WERI-Rb-1 (cell line): ENCODE results near the gene SORCS2.

Experiments used
- DNase-seq: peaks from one replicate; pipeline ENCODE4 v3.0.0-alpha.2; 2020
- H3K27ac ChIP-seq: fragments of 250-450 bp; sonication (Bioruptor Pico); 2 replicates; pipeline ENCODE4 v1.5.1; 2020; ENCODE audit warnings: mild to moderate bottlenecking, moderate library complexity
- H3K27me3 ChIP-seq: fragments of 250-450 bp; sonication (Bioruptor Pico); 2 replicates; pipeline ENCODE4 v1.5.1; 2021; ENCODE audit warnings: mild to moderate bottlenecking, low read depth, moderate library complexity; ENCODE audit not compliant: insufficient read depth, severe bottlenecking
- H3K36me3 ChIP-seq: fragments of 250-450 bp; sonication (Bioruptor Pico); 2 replicates; pipeline ENCODE4 v1.5.1; 2020; ENCODE audit warnings: mild to moderate bottlenecking, moderate library complexity
- H3K4me3 ChIP-seq: 2 replicates; pipeline ENCODE4 v1.5.1; 2011; ENCODE audit warnings: low read depth, mild to moderate bottlenecking, control low read depth, low read length
- H3K9me3 ChIP-seq: fragments of 250-450 bp; sonication (Bioruptor Pico); 2 replicates; pipeline ENCODE4 v1.5.1; 2021; ENCODE audit warnings: mild to moderate bottlenecking, moderate library complexity; ENCODE audit not compliant: severe bottlenecking
- CTCF ChIP-seq: IDR thresholded peaks from 2 replicates; pipeline ENCODE4 v1.5.1; 2011; ENCODE audit warnings: low read depth, mild to moderate bottlenecking, control low read depth, inconsistent platforms, low read length

Gene SORCS2

GRCh38 chr4:7737268-7737645 is 544.9 kb downstream of the SORCS2 start:
- no peak for TF ChIP-seq CTCF
- H3K9me3 ChIP-seq = no peaks in the 10 kb centered on the region
- peaks cover 55% of the 10 kb centered on the region for H3K36me3 ChIP-seq
- H3K27ac ChIP-seq = no peak overlapping the region
- no peak for DNase-seq
- no peak overlapping the region for H3K4me3 ChIP-seq
- H3K27me3 ChIP-seq = no peaks in the 10 kb centered on the region

- DNase-seq = no peak
- no peaks in the 10 kb centered on the region for H3K9me3 ChIP-seq
- H3K4me3 ChIP-seq = no peak overlapping the region
- peaks cover 51% of the 10 kb centered on the region for H3K36me3 ChIP-seq
- TF ChIP-seq CTCF = no peak
- H3K27ac ChIP-seq = no peak overlapping the region
- no peaks in the 10 kb centered on the region for H3K27me3 ChIP-seq
Measured at GRCh38 chr4:7737752-7738457, 545.6 kb downstream of the SORCS2 start.

GRCh38 chr4:7738458-7739076 is 546.2 kb downstream of the SORCS2 start:
- Histone ChIP-seq H3K36me3 (peaks cover 47% of the 10 kb centered on the region), H3K4me3 (no peak overlapping the region), H3K9me3 (no peaks in the 10 kb centered on the region), H3K27ac (no peak overlapping the region), H3K27me3 (no peaks in the 10 kb centered on the region)
- no peak for DNase-seq
- TF ChIP-seq CTCF = no peak

- Histone ChIP-seq H3K9me3 (no peaks in the 10 kb centered on the region), H3K27me3 (no peaks in the 10 kb centered on the region), H3K36me3 (peaks cover 45% of the 10 kb centered on the region), H3K4me3 (no peak overlapping the region), H3K27ac (no peak overlapping the region)
- no peak for DNase-seq
- TF ChIP-seq CTCF = no peak
Measured at GRCh38 chr4:7739077-7739917, 547.0 kb downstream of the SORCS2 start.

GRCh38 chr4:7739918-7740865 is 547.9 kb downstream of the SORCS2 start:
- H3K9me3 ChIP-seq = no peaks in the 10 kb centered on the region
- H3K36me3 ChIP-seq = peaks cover 40% of the 10 kb centered on the region
- no peak for DNase-seq
- no peak overlapping the region for H3K27ac ChIP-seq
- no peak for TF ChIP-seq CTCF
- H3K4me3 ChIP-seq = no peak overlapping the region
- H3K27me3 ChIP-seq = no peaks in the 10 kb centered on the region
